ENCODE data around the gene TMEM117. TPM values are rescaled to one million over a fixed set of nuclear protein-coding genes. Genes with fewer than 3 reads are reported as not detected.

The TMEM117 gene
- total and polyA plus RNA-seq, 2 donors (not counting 1 experiment from before 2014, with no cell fraction given) = 2.0 to 10.4 TPM

DNA sequence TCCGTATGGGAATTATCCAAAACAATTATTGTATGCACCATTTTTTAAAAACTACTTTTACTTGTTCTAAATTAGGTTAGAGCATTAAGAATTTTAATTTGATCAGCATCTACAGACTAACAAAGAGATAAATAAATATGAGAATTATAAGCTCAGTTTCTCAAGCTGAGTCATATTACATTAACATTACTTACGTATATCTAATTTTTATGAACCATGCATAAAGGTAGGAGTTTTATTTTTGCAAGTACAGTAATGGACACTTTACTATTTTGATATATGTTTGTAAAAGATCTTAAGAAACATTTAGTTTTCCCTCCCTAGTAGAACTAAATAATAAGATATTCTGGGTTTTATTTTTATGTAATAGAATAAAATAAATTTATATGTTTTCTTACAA, 410.1 kb downstream of the TMEM117 start:
- Mint-ChIP-seq H3K27ac (no peak overlapping the region), H3K27me3 (no peaks in the 10 kb centered on the region), H3K9me3 (ENCODE audit: insufficient read depth) (peaks cover 3% of the 10 kb centered on the region), H3K4me3 (no peak overlapping the region), H3K4me1 (no peaks in the 10 kb centered on the region)
- Histone ChIP-seq H3K27ac (ENCODE audit: low read length in 2 of 2) (no peak overlapping the region), H3K4me1 (ENCODE audit: control insufficient read depth in 2 of 2, insufficient read depth in 2 of 2, low read length in 2 of 2) (no peaks in the 10 kb centered on the region), H3K27me3 (replicated peaks in 1 of 4; ENCODE audit: control extremely low read depth in 1 of 4, control insufficient read depth in 3 of 4, insufficient read depth in 4 of 4, low read length in 3 of 4) (no peaks in the 10 kb centered on the region), H3K4me2 (replicated peaks; ENCODE audit: low read depth, low read length, poor library complexity, severe bottlenecking) (no peak overlapping the region), H2AFZ (ENCODE audit: insufficient read depth, low read depth, low read length, poor library complexity, severe bottlenecking) (no peak overlapping the region), H3K79me2 (ENCODE audit: control insufficient read depth, insufficient read depth, low read length) (no peaks in the 10 kb centered on the region), H3K9me3 (ENCODE audit: control extremely low read depth in 1 of 3, control insufficient read depth in 2 of 3, insufficient read depth in 1 of 3, low read length in 2 of 3) (peaks cover 0 to 5% (median 3%) of the 10 kb centered on the region in 3 donors), H3K9ac (ENCODE audit: low read length) (no peak overlapping the region), H4K20me1 (ENCODE audit: control insufficient read depth, insufficient read depth, low read length, poor library complexity, severe bottlenecking) (no peaks in the 10 kb centered on the region), H3K36me3 (replicated peaks in 1 of 2; ENCODE audit: control extremely low read depth in 1 of 2, control insufficient read depth in 1 of 2, extremely low read depth in 1 of 2, insufficient read depth in 2 of 2, low read length in 1 of 2) (no peaks in the 10 kb centered on the region), H3K4me3 (ENCODE audit: control extremely low read depth in 1 of 5, extremely low read depth in 1 of 5, insufficient read depth in 1 of 5, low read depth in 2 of 5, low read length in 4 of 5) (no peak overlapping the region)
- intact Hi-C loops (cut with micrococcal nuclease) = no loop called here
- TF ChIP-seq EZH2 (IDR thresholded peaks at IDR 0.05; ENCODE audit: borderline replicate concordance, insufficient read depth, low read depth, low read length, poor library complexity, severe bottlenecking) = no peak
- TF ChIP-seq, protein P1, sequence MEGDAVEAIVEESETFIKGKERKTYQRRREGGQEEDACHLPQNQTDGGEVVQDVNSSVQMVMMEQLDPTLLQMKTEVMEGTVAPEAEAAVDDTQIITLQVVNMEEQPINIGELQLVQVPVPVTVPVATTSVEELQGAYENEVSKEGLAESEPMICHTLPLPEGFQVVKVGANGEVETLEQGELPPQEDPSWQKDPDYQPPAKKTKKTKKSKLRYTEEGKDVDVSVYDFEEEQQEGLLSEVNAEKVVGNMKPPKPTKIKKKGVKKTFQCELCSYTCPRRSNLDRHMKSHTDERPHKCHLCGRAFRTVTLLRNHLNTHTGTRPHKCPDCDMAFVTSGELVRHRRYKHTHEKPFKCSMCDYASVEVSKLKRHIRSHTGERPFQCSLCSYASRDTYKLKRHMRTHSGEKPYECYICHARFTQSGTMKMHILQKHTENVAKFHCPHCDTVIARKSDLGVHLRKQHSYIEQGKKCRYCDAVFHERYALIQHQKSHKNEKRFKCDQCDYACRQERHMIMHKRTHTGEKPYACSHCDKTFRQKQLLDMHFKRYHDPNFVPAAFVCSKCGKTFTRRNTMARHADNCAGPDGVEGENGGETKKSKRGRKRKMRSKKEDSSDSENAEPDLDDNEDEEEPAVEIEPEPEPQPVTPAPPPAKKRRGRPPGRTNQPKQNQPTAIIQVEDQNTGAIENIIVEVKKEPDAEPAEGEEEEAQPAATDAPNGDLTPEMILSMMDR (IDR thresholded peaks at IDR 0.05) = no peak
- DNase-seq (no peak), ATAC-seq (ENCODE audit: low read depth) (no peak)
- ChIA-PET POLR2A (no interaction called here), CTCF (no interaction called here)
- no CpG with 5 or more reads among the region's 2 CpGs for WGBS (ENCODE audit: insufficient coverage)

DNA sequence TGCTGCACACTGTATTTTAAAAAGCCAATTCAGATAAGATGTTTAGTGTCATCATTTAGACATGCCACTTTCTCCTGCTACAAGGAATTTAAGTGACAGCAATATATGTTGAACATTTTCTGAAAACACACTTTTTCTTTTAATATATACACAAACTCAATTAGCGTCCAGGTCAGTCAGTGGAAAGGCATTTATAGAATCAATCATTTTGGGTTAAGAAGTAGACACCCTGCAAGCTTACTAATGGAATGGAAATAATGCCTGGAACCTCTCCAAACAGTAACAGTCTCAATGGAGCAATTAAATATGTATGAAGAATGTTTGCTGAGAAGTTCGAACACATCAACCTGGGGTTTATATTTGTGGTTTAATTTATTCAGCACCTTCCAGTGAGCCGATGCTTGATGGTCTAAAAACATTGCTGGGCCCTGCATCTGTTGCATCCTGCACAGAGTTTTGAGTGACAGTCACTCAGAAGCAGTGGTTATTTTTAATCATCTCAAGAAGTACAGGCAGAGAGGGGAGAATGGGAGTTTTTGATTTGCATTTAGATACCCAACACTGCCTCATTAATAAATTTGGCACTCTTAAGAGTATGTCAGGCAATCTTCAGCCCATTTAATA, 410.7 kb downstream of the TMEM117 start:
- H3K4me1 Mint-ChIP-seq = no peaks in the 10 kb centered on the region
- no peaks in the 10 kb centered on the region for H4K20me1 ChIP-seq (ENCODE audit: control insufficient read depth, insufficient read depth, low read length, poor library complexity, severe bottlenecking)
- 100% methylated on average over 1 of the region's 3 CpGs for WGBS (ENCODE audit: insufficient coverage)
- no peak overlapping the region for H3K4me3 Mint-ChIP-seq
- ChIA-PET CTCF (no interaction called here), POLR2A (no interaction called here)
- no peaks in the 10 kb centered on the region for H3K79me2 ChIP-seq (ENCODE audit: control insufficient read depth, insufficient read depth, low read length)
- no peaks in the 10 kb centered on the region for H3K27me3 Mint-ChIP-seq
- no peak for TF ChIP-seq EZH2 (IDR thresholded peaks at IDR 0.05; ENCODE audit: borderline replicate concordance, insufficient read depth, low read depth, low read length, poor library complexity, severe bottlenecking)
- TF ChIP-seq, protein P1 (IDR thresholded peaks at IDR 0.05) = no peak
- intact Hi-C loops (cut with micrococcal nuclease) = no loop called here
- H3K27ac Mint-ChIP-seq = no peak overlapping the region
- no peak overlapping the region for H3K9ac ChIP-seq (ENCODE audit: low read length)
- ATAC-seq (ENCODE audit: low read depth) = no peak
- H2AFZ ChIP-seq (ENCODE audit: insufficient read depth, low read depth, low read length, poor library complexity, severe bottlenecking) = no peak overlapping the region
- no peak overlapping the region for H3K4me3 ChIP-seq (ENCODE audit: control extremely low read depth in 1 of 5, extremely low read depth in 1 of 5, insufficient read depth in 1 of 5, low read depth in 2 of 5, low read length in 4 of 5)
- peaks cover 3% of the 10 kb centered on the region for H3K9me3 Mint-ChIP-seq (ENCODE audit: insufficient read depth)
- H3K9me3 ChIP-seq (ENCODE audit: control extremely low read depth in 1 of 3, control insufficient read depth in 2 of 3, insufficient read depth in 1 of 3, low read length in 2 of 3) = peaks cover 0 to 5% (median 3%) of the 10 kb centered on the region in 3 donors
- H3K27ac ChIP-seq (ENCODE audit: low read length in 2 of 2) = no peak overlapping the region
- no peak overlapping the region for H3K4me2 ChIP-seq (replicated peaks; ENCODE audit: low read depth, low read length, poor library complexity, severe bottlenecking)
- no peak for DNase-seq
- no peaks in the 10 kb centered on the region for H3K27me3 ChIP-seq (replicated peaks in 1 of 4; ENCODE audit: control extremely low read depth in 1 of 4, control insufficient read depth in 3 of 4, insufficient read depth in 4 of 4, low read length in 3 of 4)
- no peaks in the 10 kb centered on the region for H3K36me3 ChIP-seq (replicated peaks in 1 of 2; ENCODE audit: control extremely low read depth in 1 of 2, control insufficient read depth in 1 of 2, extremely low read depth in 1 of 2, insufficient read depth in 2 of 2, low read length in 1 of 2)
- no peaks in the 10 kb centered on the region for H3K4me1 ChIP-seq (ENCODE audit: control insufficient read depth in 2 of 2, insufficient read depth in 2 of 2, low read length in 2 of 2)

Data from B cell (primary cell).